Activated CD4-positive, alpha-beta T cell treated with anti-CD3 and anti-CD28 coated beads, Interleukin-2, amount 50 U/mL, for 16 hours (primary cell): ENCODE measurements around the gene OR11A1.

Source experiments
- DNase-seq: peaks from one replicate; pipeline ENCODE4 v3.0.0-alpha.2; 2020

The OR11A1 gene

GRCh38 chr6:29456971-29457370, at the start of gene OR11A1, which contains the start of gene OR2H1:
Gene OR11A1 (minus strand): TSS chr6:29457071. CDS start chr6:29427641, 29,430 bp downstream.
Gene OR2H1 (plus strand): TSS chr6:29457155. CDS start chr6:29461770, 4,615 bp downstream.
- no peak for DNase-seq

GRCh38 chr6:29506446-29507067, 49.7 kb upstream of the OR11A1 start:
- DNase-seq, result no peak

GRCh38 chr6:29505808-29506207, 48.9 kb upstream of the OR11A1 start:
- no peak for DNase-seq

- DNase-seq, result no peak
Observed at GRCh38 chr6:29504961-29505360, 48.1 kb upstream of the OR11A1 start.

GRCh38 chr6:29502597-29502996, 45.7 kb upstream of the OR11A1 start:
- no peak for DNase-seq

- no peak for DNase-seq
Observed at GRCh38 chr6:29502181-29502580, 45.3 kb upstream of the OR11A1 start.

GRCh38 chr6:29501106-29501505, 44.2 kb upstream of the OR11A1 start:
- DNase-seq, result no peak

GRCh38 chr6:29500594-29500993, 43.7 kb upstream of the OR11A1 start:
- no peak for DNase-seq

- no peak for DNase-seq
Observed at GRCh38 chr6:29499704-29500103, 42.8 kb upstream of the OR11A1 start.

GRCh38 chr6:29496961-29497360, 40.1 kb upstream of the OR11A1 start:
- no peak for DNase-seq

- no peak for DNase-seq
Observed at GRCh38 chr6:29495571-29495970, 38.7 kb upstream of the OR11A1 start.

- DNase-seq, result no peak
Observed at GRCh38 chr6:29494131-29494530, 37.3 kb upstream of the OR11A1 start.

GRCh38 chr6:29493261-29493660, 36.4 kb upstream of the OR11A1 start:
- DNase-seq, result no peak

- DNase-seq, result no peak
Observed at GRCh38 chr6:29491574-29491973, 34.7 kb upstream of the OR11A1 start.

- no peak for DNase-seq
Observed at GRCh38 chr6:29490552-29490951, 33.7 kb upstream of the OR11A1 start.

GRCh38 chr6:29490055-29490454, 33.2 kb upstream of the OR11A1 start:
- no peak for DNase-seq

GRCh38 chr6:29489286-29489685, 32.4 kb upstream of the OR11A1 start:
- DNase-seq, result no peak

GRCh38 chr6:29488874-29489273, 32.0 kb upstream of the OR11A1 start:
- no peak for DNase-seq

GRCh38 chr6:29487660-29488059, 30.8 kb upstream of the OR11A1 start, which contains the start of gene MAS1L:
Gene MAS1L (minus strand): TSS chr6:29487956. CDS start chr6:29487902, 54 bp downstream.
- DNase-seq, result no peak

GRCh38 chr6:29487131-29487530, 30.3 kb upstream of the OR11A1 start:
- no peak for DNase-seq

- no peak for DNase-seq
Observed at GRCh38 chr6:29486577-29486976, 29.7 kb upstream of the OR11A1 start.

GRCh38 chr6:29483735-29484134, 26.9 kb upstream of the OR11A1 start:
- no peak for DNase-seq

- no peak for DNase-seq
Observed at GRCh38 chr6:29483186-29483585, 26.3 kb upstream of the OR11A1 start.

GRCh38 chr6:29479560-29479959, 22.7 kb upstream of the OR11A1 start:
- no peak for DNase-seq

GRCh38 chr6:29478740-29479139, 21.9 kb upstream of the OR11A1 start:
- no peak for DNase-seq
